LNCaP clone FGC (cell line): ENCODE results near the gene CORO1A.
A peak's percentile ranks its signal among the peaks of the same experiment; 100 is the strongest.

Source experiments
- DNase-seq: peaks from one replicate; pipeline ENCODE4 v3.0.0-alpha.2; 2011; ENCODE audit warnings: low read depth
- H3K4me3 ChIP-seq: 2 replicates; pipeline ENCODE4 v1.5.1; 2011; ENCODE audit warnings: mild to moderate bottlenecking, low read depth, low read length, control low read depth
- CTCF ChIP-seq: IDR thresholded peaks from 2 replicates; pipeline ENCODE4 v1.5.1; 2012; ENCODE audit warnings: mild to moderate bottlenecking; ENCODE audit not compliant: control insufficient read depth, insufficient read depth; ENCODE audit errors: extremely low read depth

The CORO1A gene

GRCh38 chr16:30183233-30184095 lies at the start of gene CORO1A:
Gene CORO1A (plus strand): TSS chr16:30183602. CDS start chr16:30185210, 1,608 bp downstream.
- DNase-seq, result peak; percentile 28
- H3K4me3 ChIP-seq, result peak within 1 kb of the TSS; percentile 53
- TF ChIP-seq CTCF, result no peak

- DNase-seq, result no peak
- H3K4me3 ChIP-seq, result no peak overlapping the region
- no peak for TF ChIP-seq CTCF
Measured at GRCh38 chr16:30136971-30137605, 46.3 kb upstream of the CORO1A start.

GRCh38 chr16:30137897-30138296 lies 45.5 kb upstream of the CORO1A start:
- no peak for DNase-seq
- no peak for TF ChIP-seq CTCF
- H3K4me3 ChIP-seq, result no peak overlapping the region

GRCh38 chr16:30139583-30140481 lies 43.6 kb upstream of the CORO1A start:
- no peak overlapping the region for H3K4me3 ChIP-seq
- no peak for TF ChIP-seq CTCF
- DNase-seq, result no peak

- H3K4me3 ChIP-seq, result no peak overlapping the region
- no peak for DNase-seq
- no peak for TF ChIP-seq CTCF
Measured at GRCh38 chr16:30141750-30142149, 41.7 kb upstream of the CORO1A start.

- peak; percentile 23; the same call in 1 of the 2 replicates for TF ChIP-seq CTCF
- DNase-seq, result no peak
- no peak overlapping the region for H3K4me3 ChIP-seq
Measured at GRCh38 chr16:30142672-30143346, 40.6 kb upstream of the CORO1A start.
